Mononuclear cell (primary cell): ENCODE results near the gene SAA1. TPM values are rescaled to one million over a fixed set of nuclear protein-coding genes. Genes with fewer than 3 reads are reported as not detected.

Experiments used
- H3K27me3 ChIP-seq: 2 replicates; pipeline ENCODE4 v1.6.0; 2011; ENCODE audit warnings: low read length, control low read depth; ENCODE audit not compliant: insufficient read depth
- H3K4me1 ChIP-seq: 2 replicates; pipeline ENCODE4 v1.5.1; 2011; ENCODE audit warnings: mild to moderate bottlenecking, low read length, control low read depth; ENCODE audit not compliant: insufficient read depth
- H3K4me3 ChIP-seq: 2 replicates; pipeline ENCODE4 v1.5.1; 2011; ENCODE audit warnings: mild to moderate bottlenecking, low read length, moderate library complexity
- H3K9me3 ChIP-seq: 2 replicates; pipeline ENCODE4 v1.5.1; 2011; ENCODE audit warnings: low read depth, mild to moderate bottlenecking, control low read depth, low read length
- total RNA-seq: library from RNA; depleted of rRNA; stranded (reverse); fragments of >200 nt; gene quantifications from one replicate; pipeline ENCODE4 v1.2.3, GENCODE V29; 2012

Gene SAA1
- not detected for total RNA-seq

GRCh38 chr11:18265949-18266348 is at the start of gene SAA1:
TSS of gene SAA1 (plus strand) at chr11:18266264. CDS start at chr11:18266888, 624 bp downstream.
- H3K27me3 ChIP-seq = no peaks in the 10 kb centered on the region
- peaks cover 6% of the 10 kb centered on the region for H3K4me1 ChIP-seq
- no peak within 1 kb of the TSS for H3K4me3 ChIP-seq
- no peaks in the 10 kb centered on the region for H3K9me3 ChIP-seq

- H3K4me1 ChIP-seq = no peaks in the 10 kb centered on the region
- no peak overlapping the region for H3K4me3 ChIP-seq
- H3K27me3 ChIP-seq = peaks cover 8% of the 10 kb centered on the region
- no peaks in the 10 kb centered on the region for H3K9me3 ChIP-seq
Observed at GRCh38 chr11:18221274-18221876, 44.7 kb upstream of the SAA1 start.

GRCh38 chr11:18222814-18223421 is 43.1 kb upstream of the SAA1 start:
- Histone ChIP-seq H3K27me3 (peaks cover 4% of the 10 kb centered on the region), H3K9me3 (no peaks in the 10 kb centered on the region), H3K4me1 (no peaks in the 10 kb centered on the region), H3K4me3 (no peak overlapping the region)

- Histone ChIP-seq H3K27me3 (no peaks in the 10 kb centered on the region), H3K4me3 (no peak overlapping the region), H3K4me1 (no peaks in the 10 kb centered on the region), H3K9me3 (no peaks in the 10 kb centered on the region)
Observed at GRCh38 chr11:18223591-18224387, 42.3 kb upstream of the SAA1 start.

- Histone ChIP-seq H3K4me1 (peaks cover 7% of the 10 kb centered on the region), H3K27me3 (no peaks in the 10 kb centered on the region), H3K4me3 (no peak overlapping the region), H3K9me3 (no peaks in the 10 kb centered on the region)
Observed at GRCh38 chr11:18225913-18226312, 40.2 kb upstream of the SAA1 start.

- Histone ChIP-seq H3K4me3 (no peak overlapping the region), H3K9me3 (no peaks in the 10 kb centered on the region), H3K27me3 (no peaks in the 10 kb centered on the region), H3K4me1 (peaks cover 7% of the 10 kb centered on the region)
Observed at GRCh38 chr11:18229501-18229900, 36.6 kb upstream of the SAA1 start.

GRCh38 chr11:18230859-18231258 is 35.2 kb upstream of the SAA1 start:
- Histone ChIP-seq H3K27me3 (peaks cover 4% of the 10 kb centered on the region), H3K4me3 (no peak overlapping the region), H3K9me3 (no peaks in the 10 kb centered on the region), H3K4me1 (peaks cover 7% of the 10 kb centered on the region)

GRCh38 chr11:18233912-18234311 is 32.2 kb upstream of the SAA1 start:
- H3K9me3 ChIP-seq = no peaks in the 10 kb centered on the region
- H3K4me3 ChIP-seq = no peak overlapping the region
- peaks cover 6% of the 10 kb centered on the region for H3K4me1 ChIP-seq
- H3K27me3 ChIP-seq = peaks cover 16% of the 10 kb centered on the region

GRCh38 chr11:18235394-18236334 is 30.4 kb upstream of the SAA1 start:
- Histone ChIP-seq H3K27me3 (peaks cover 26% of the 10 kb centered on the region), H3K9me3 (no peaks in the 10 kb centered on the region), H3K4me3 (no peak overlapping the region), H3K4me1 (no peaks in the 10 kb centered on the region)

GRCh38 chr11:18236664-18237356 is 29.3 kb upstream of the SAA1 start, which contains the start of gene SAA4:
TSS of gene SAA4 (minus strand) at chr11:18236802. CDS start at chr11:18235926, 876 bp downstream.
- no peak within 1 kb of the TSS for H3K4me3 ChIP-seq
- H3K9me3 ChIP-seq = no peaks in the 10 kb centered on the region
- H3K4me1 ChIP-seq = no peaks in the 10 kb centered on the region
- peaks cover 26% of the 10 kb centered on the region for H3K27me3 ChIP-seq

- Histone ChIP-seq H3K27me3 (peaks cover 26% of the 10 kb centered on the region), H3K4me1 (no peaks in the 10 kb centered on the region), H3K9me3 (no peaks in the 10 kb centered on the region), H3K4me3 (no peak overlapping the region)
Observed at GRCh38 chr11:18239655-18240054, 26.4 kb upstream of the SAA1 start.

- H3K9me3 ChIP-seq = no peaks in the 10 kb centered on the region
- H3K4me3 ChIP-seq = no peak overlapping the region
- peaks cover 11% of the 10 kb centered on the region for H3K27me3 ChIP-seq
- no peaks in the 10 kb centered on the region for H3K4me1 ChIP-seq
Observed at GRCh38 chr11:18243783-18244362, 22.2 kb upstream of the SAA1 start.

GRCh38 chr11:18245396-18245795 is 20.7 kb upstream of the SAA1 start:
- H3K9me3 ChIP-seq = no peaks in the 10 kb centered on the region
- no peak overlapping the region for H3K4me3 ChIP-seq
- H3K4me1 ChIP-seq = no peaks in the 10 kb centered on the region
- H3K27me3 ChIP-seq = no peaks in the 10 kb centered on the region
